ENCODE measurements around the gene APOD. TPM values are rescaled to one million over a fixed set of nuclear protein-coding genes. Genes with fewer than 3 reads are reported as not detected.
"Not testable (repeated sequence)": the region's sequence is repeated elsewhere in the genome, so short reads cannot be mapped to it uniquely, and the experiment has no call there.

The APOD gene
- total RNA-seq, 1 donor from 2014 or later, result 1.6 TPM

DNA sequence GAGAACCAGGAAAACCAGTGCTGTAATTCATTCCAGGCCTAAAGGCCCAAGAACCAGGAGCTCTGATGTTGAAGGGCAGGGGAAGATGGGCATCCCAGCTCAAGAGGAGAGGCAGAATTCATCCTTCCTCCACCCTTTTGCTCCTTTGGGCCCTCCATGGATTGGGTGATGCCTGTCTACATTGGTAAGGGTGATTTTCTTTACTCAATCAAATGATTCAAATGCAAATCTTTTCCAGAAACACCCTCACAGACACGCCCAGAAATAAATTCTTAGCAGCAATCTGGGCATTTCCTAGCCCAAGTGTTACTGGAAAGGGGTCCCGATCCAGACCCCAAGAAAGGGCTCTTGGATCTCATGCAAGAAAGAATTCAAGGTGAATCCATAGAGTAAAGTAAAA is 17.6 kb upstream of the APOD start:
- Mint-ChIP-seq H3K27me3 (peaks cover 4% of the 10 kb centered on the region), H3K9me3 (peaks cover 7% of the 10 kb centered on the region), H3K27ac (no peak overlapping the region), H3K36me3 (no peaks in the 10 kb centered on the region), H3K4me1 (ENCODE audit: unreplicated experiment) (no peaks in the 10 kb centered on the region), H3K4me3 (no peak overlapping the region)
- no peak for TF ChIP-seq CTCF (conservative IDR thresholded peaks at IDR 0.05)
- no peak for DNase-seq (ENCODE audit: extremely low spot score, unreplicated experiment)

DNA sequence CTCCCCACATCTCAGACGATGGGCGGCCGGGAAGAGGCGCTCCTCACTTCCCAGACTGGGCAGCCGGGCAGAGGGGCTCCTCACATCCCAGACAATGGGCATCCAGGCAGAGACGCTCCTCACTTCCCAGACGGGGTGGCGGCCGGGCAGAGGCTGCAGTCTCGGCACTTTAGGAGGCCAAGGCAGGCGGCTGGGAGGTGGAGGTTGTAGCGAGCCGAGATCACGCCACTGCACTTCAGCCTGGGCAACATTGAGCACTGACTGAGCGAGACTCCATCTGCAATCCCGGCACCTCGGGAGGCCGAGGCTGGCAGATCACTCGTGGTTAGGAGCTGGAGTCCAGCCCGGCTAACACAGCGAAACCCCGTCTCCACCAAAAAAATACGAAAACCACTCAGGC is 16.2 kb upstream of the APOD start:
- H3K4me1 Mint-ChIP-seq (ENCODE audit: unreplicated experiment); H3K27ac Mint-ChIP-seq; H3K36me3 Mint-ChIP-seq; H3K4me3 Mint-ChIP-seq; H3K27me3 Mint-ChIP-seq; H3K9me3 Mint-ChIP-seq; DNase-seq (ENCODE audit: extremely low spot score, unreplicated experiment): not testable (repeated sequence)

DNA sequence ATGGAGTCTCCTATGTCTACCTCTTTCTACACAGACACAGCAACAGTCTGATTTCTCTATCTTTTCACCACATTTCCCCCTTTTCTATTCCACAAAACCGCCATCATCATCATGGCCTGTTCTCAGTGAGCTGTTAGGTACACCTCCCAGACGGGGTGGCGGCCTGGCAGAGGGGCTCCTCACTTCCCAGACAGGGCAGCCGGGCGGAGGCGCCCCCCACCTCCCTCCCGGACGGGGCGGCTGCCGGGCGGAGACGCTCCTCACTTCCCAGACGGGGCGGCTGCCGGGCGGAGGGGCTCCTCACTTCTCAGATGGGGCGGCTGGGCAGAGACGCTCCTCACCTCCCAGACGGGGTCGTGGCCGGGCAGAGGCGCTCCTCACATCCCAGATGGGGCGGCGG is 15.8 kb upstream of the APOD start:
- not testable (repeated sequence) for H3K4me1 Mint-ChIP-seq (ENCODE audit: unreplicated experiment); H3K9me3 Mint-ChIP-seq; DNase-seq (ENCODE audit: extremely low spot score, unreplicated experiment); H3K27ac Mint-ChIP-seq; H3K27me3 Mint-ChIP-seq; H3K4me3 Mint-ChIP-seq; H3K36me3 Mint-ChIP-seq

DNA sequence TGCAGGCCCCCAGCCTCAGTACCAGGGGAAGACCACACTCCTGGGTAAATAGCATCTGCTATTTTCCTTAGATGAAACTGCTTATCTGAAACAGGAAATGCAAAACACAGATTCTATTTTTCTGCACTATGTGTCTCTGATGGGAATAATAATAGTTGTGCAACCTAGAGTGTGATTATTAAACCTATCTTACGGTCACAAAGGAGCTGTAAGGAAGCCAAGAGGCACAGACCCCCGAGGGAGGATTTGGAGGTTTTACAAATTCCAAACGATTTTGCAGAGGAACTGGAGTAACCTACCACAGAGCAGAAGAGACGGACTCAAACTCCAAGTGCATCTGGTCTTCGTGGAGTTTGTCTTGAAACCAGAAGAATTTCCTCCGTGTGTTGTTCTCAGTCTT is 14.1 kb upstream of the APOD start:
- DNase-seq (ENCODE audit: extremely low spot score, unreplicated experiment), result no peak
- Mint-ChIP-seq H3K27me3 (peaks cover 4% of the 10 kb centered on the region), H3K4me1 (ENCODE audit: unreplicated experiment) (no peaks in the 10 kb centered on the region), H3K4me3 (no peak overlapping the region), H3K27ac (no peak overlapping the region), H3K36me3 (no peaks in the 10 kb centered on the region), H3K9me3 (peaks cover 7% of the 10 kb centered on the region)
- no peak for TF ChIP-seq CTCF (conservative IDR thresholded peaks at IDR 0.05)

- no peaks in the 10 kb centered on the region for H3K36me3 Mint-ChIP-seq
- peaks cover 4% of the 10 kb centered on the region for H3K27me3 Mint-ChIP-seq
- no peak for DNase-seq (ENCODE audit: extremely low spot score, unreplicated experiment)
- no peak for TF ChIP-seq CTCF (conservative IDR thresholded peaks at IDR 0.05)
- H3K27ac Mint-ChIP-seq, result no peak overlapping the region
- no peaks in the 10 kb centered on the region for H3K4me1 Mint-ChIP-seq (ENCODE audit: unreplicated experiment)
- peaks cover 7% of the 10 kb centered on the region for H3K9me3 Mint-ChIP-seq
- H3K4me3 Mint-ChIP-seq, result no peak overlapping the region
These were observed 13.5 kb upstream of the APOD start for GRCh38 chr3:195597229-195597628.

DNA sequence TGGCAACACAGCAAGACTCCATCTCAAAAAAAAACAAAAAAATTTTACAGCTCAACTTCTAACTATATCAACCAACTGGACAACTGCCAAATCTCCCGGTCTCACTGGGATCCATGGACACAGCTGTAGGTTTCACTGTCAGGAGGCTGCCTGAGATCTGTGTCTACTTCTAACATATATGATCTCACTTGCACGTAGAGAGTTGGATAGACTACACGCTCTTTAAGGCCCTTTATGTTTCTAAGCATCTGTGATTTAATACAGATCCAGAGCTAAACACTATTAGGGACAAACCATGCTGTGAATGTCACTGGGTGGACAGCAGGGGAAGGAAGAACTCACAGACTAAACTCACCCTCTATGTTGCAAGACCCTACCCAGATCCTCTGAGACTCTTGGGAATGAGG is 13.0 kb upstream of the APOD start:
- DNase-seq (ENCODE audit: extremely low spot score, unreplicated experiment), result no peak
- Mint-ChIP-seq H3K27me3 (peaks cover 4% of the 10 kb centered on the region), H3K36me3 (no peaks in the 10 kb centered on the region), H3K27ac (no peak overlapping the region), H3K4me3 (no peak overlapping the region), H3K4me1 (ENCODE audit: unreplicated experiment) (no peaks in the 10 kb centered on the region), H3K9me3 (peaks cover 7% of the 10 kb centered on the region)
- no peak for TF ChIP-seq CTCF (conservative IDR thresholded peaks at IDR 0.05)

All from type B pancreatic cell (in vitro differentiated cells).